DND-41 (cell line): Measurements from ENCODE around the gene TBC1D10A.

Experiments used
- ATAC-seq: fragments of 200-7000 bp; cut with Tn5 transposase; 3 replicates; pipeline ENCODE4 v1.9.1; 2021; ENCODE audit warnings: low read depth; ENCODE audit not compliant: insufficient read depth
- DNase-seq: peaks from one replicate; pipeline ENCODE4 v3.0.0-alpha.2; 2020
- H2AFZ ChIP-seq: 2 replicates; pipeline ENCODE4 v1.6.0; 2012; ENCODE audit warnings: low read depth, low read length
- H3K27ac ChIP-seq: 2 replicates; pipeline ENCODE4 v1.5.1; 2012; ENCODE audit warnings: low read length, inconsistent platforms
- H3K27me3 ChIP-seq: fragments of 200-600 bp; sonication (generic); 2 replicates; pipeline ENCODE4 v1.6.0; 2012; ENCODE audit warnings: low read length, mild to moderate bottlenecking, inconsistent platforms; ENCODE audit not compliant: insufficient read depth, poor library complexity
- H3K36me3 ChIP-seq: 2 replicates; pipeline ENCODE4 v1.5.1; 2012; ENCODE audit warnings: low read length, inconsistent platforms; ENCODE audit not compliant: insufficient read depth
- H3K4me1 ChIP-seq: 2 replicates; pipeline ENCODE4 v1.5.1; 2012; ENCODE audit warnings: mild to moderate bottlenecking, low read length; ENCODE audit not compliant: insufficient read depth
- H3K4me2 ChIP-seq: 2 replicates; pipeline ENCODE4 v1.6.0; 2012; ENCODE audit warnings: mild to moderate bottlenecking, moderate library complexity, low read length, inconsistent platforms; ENCODE audit not compliant: insufficient read depth
- H3K4me3 ChIP-seq, 2 experiments: fragments of 200-600 bp in 1 of 2; shearing (Covaris generic) in 1 of 2; 2 replicates each; pipeline ENCODE4 v1.5.1; 2012 to 2016; ENCODE audit warnings: inconsistent platforms in 2 of 2, low read length in 2 of 2, mild to moderate bottlenecking in 2 of 2, low read depth in 1 of 2, moderate library complexity in 1 of 2
- H3K79me2 ChIP-seq: 2 replicates; pipeline ENCODE4 v1.6.0; 2012; ENCODE audit warnings: low read length, inconsistent platforms; ENCODE audit not compliant: insufficient read depth
- H3K9ac ChIP-seq: 2 replicates; pipeline ENCODE4 v1.6.0; 2012; ENCODE audit warnings: low read depth, mild to moderate bottlenecking, inconsistent platforms, low read length, moderate library complexity
- H3K9me3 ChIP-seq: 2 replicates; pipeline ENCODE4 v1.5.1; 2012; ENCODE audit warnings: low read length, moderate library complexity, mild to moderate bottlenecking, inconsistent platforms; ENCODE audit not compliant: insufficient read depth, severe bottlenecking
- H4K20me1 ChIP-seq: 2 replicates; pipeline ENCODE4 v1.6.0; 2012; ENCODE audit warnings: low read length; ENCODE audit not compliant: insufficient read depth
- CTCF ChIP-seq: IDR thresholded peaks from 2 replicates; pipeline ENCODE4 v1.5.1; 2012; ENCODE audit warnings: borderline replicate concordance, low read length, moderate library complexity, mild to moderate bottlenecking; ENCODE audit not compliant: poor library complexity, severe bottlenecking; ENCODE audit errors: extremely low read depth
- EZH2 ChIP-seq: IDR thresholded peaks from 3 replicates; pipeline ENCODE4 v1.6.1; 2012; ENCODE audit warnings: borderline replicate concordance, low read depth, mild to moderate bottlenecking, moderate library complexity, low read length, inconsistent platforms; ENCODE audit not compliant: severe bottlenecking

TBC1D10A gene

GRCh38 chr22:30324014-30324730 is 2.6 kb downstream of the TBC1D10A start:
- Histone ChIP-seq H3K9ac (peak overlapping the region; percentile 86), H4K20me1 (peaks cover 51% of the 10 kb centered on the region), H3K4me2 (peak overlapping the region; percentile 98), H3K79me2 (peaks cover 76% of the 10 kb centered on the region), H3K4me3 (peak overlapping the region; percentile 85 to 94; a peak in 3 of 4 replicates), H3K4me1 (peaks cover 80% of the 10 kb centered on the region), H3K27me3 (no peaks in the 10 kb centered on the region), H3K36me3 (peaks cover 55% of the 10 kb centered on the region), H2AFZ (no peak overlapping the region), H3K27ac (peak overlapping the region; percentile 74), H3K9me3 (no peaks in the 10 kb centered on the region)
- peak; percentile 87 for DNase-seq
- TF ChIP-seq EZH2 = no peak
- ATAC-seq = peak; percentile 87

DNA sequence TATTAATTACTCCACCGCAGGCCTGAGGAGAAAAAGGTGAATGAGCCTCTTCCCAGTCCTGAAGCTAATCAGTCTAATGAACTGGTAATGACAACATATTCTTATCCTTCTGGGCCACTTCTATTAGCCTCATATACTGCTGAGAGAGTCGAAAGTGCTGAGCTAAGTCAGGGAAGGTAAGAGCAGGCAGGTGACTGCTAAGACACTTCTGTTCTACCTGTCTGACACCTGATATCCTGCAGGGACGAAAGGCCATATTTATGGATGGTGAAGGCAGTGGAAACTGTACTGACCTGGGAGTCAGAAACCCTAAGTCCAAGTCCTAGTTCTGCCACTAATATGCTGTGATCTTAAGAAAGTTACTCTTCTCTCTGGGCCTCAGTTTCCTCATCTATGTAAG is 3.5 kb downstream of the TBC1D10A start:
- H3K9me3 ChIP-seq = no peaks in the 10 kb centered on the region
- H3K4me3 ChIP-seq = peak overlapping the region in 1 of 2 experiments; percentile 14; a peak in 1 of 4 replicates
- no peak overlapping the region for H3K9ac ChIP-seq
- DNase-seq (no peak), ATAC-seq (no peak)
- peaks cover 89% of the 10 kb centered on the region for H3K4me1 ChIP-seq
- H3K36me3 ChIP-seq = peaks cover 59% of the 10 kb centered on the region
- peaks cover 60% of the 10 kb centered on the region for H4K20me1 ChIP-seq
- no peak overlapping the region for H2AFZ ChIP-seq
- H3K79me2 ChIP-seq = peaks cover 85% of the 10 kb centered on the region
- peak overlapping the region; percentile 98 for H3K4me2 ChIP-seq
- no peaks in the 10 kb centered on the region for H3K27me3 ChIP-seq
- TF ChIP-seq EZH2 (no peak), CTCF (no peak)
- H3K27ac ChIP-seq = peak overlapping the region; percentile 74

GRCh38 chr22:30321461-30321860 is 5.3 kb downstream of the TBC1D10A start:
- H2AFZ ChIP-seq = no peak overlapping the region
- no peak overlapping the region; the same call in 1 of the 2 replicates for H3K4me2 ChIP-seq
- H3K36me3 ChIP-seq = peaks cover 73% of the 10 kb centered on the region
- ATAC-seq (no peak), DNase-seq (no peak)
- H3K9me3 ChIP-seq = no peaks in the 10 kb centered on the region
- H4K20me1 ChIP-seq = peaks cover 64% of the 10 kb centered on the region
- peaks cover 100% of the 10 kb centered on the region for H3K79me2 ChIP-seq
- TF ChIP-seq CTCF (no peak), EZH2 (no peak)
- H3K27ac ChIP-seq = peak overlapping the region; percentile 34; the same call in 1 of the 2 replicates
- peaks cover 84% of the 10 kb centered on the region for H3K4me1 ChIP-seq
- H3K9ac ChIP-seq = no peak overlapping the region
- no peaks in the 10 kb centered on the region for H3K27me3 ChIP-seq
- no peak overlapping the region for H3K4me3 ChIP-seq

- ATAC-seq = no peak
- peaks cover 100% of the 10 kb centered on the region for H3K79me2 ChIP-seq
- peak overlapping the region; percentile 45 for H3K27ac ChIP-seq
- H2AFZ ChIP-seq = no peak overlapping the region
- H4K20me1 ChIP-seq = peaks cover 62% of the 10 kb centered on the region
- no peaks in the 10 kb centered on the region for H3K27me3 ChIP-seq
- DNase-seq = no peak
- H3K9me3 ChIP-seq = no peaks in the 10 kb centered on the region
- H3K9ac ChIP-seq = no peak overlapping the region
- TF ChIP-seq EZH2 (no peak), CTCF (no peak)
- peaks cover 89% of the 10 kb centered on the region for H3K4me1 ChIP-seq
- H3K4me2 ChIP-seq = peak overlapping the region; percentile 8; the same call in 1 of the 2 replicates
- no peak overlapping the region for H3K4me3 ChIP-seq
- peaks cover 81% of the 10 kb centered on the region for H3K36me3 ChIP-seq
These were observed 6.7 kb downstream of the TBC1D10A start for GRCh38 chr22:30320021-30320556.
